CD4-positive, alpha-beta T cell treated with Interleukin-4 for 1 hour (primary cell): Measurements from ENCODE around the gene STX11.

Experiments used
- DNase-seq, 2 donors: peaks; one replicate each; pipeline ENCODE4 v3.0.0-alpha.2; 2020 to 2022

Gene STX11

DNA sequence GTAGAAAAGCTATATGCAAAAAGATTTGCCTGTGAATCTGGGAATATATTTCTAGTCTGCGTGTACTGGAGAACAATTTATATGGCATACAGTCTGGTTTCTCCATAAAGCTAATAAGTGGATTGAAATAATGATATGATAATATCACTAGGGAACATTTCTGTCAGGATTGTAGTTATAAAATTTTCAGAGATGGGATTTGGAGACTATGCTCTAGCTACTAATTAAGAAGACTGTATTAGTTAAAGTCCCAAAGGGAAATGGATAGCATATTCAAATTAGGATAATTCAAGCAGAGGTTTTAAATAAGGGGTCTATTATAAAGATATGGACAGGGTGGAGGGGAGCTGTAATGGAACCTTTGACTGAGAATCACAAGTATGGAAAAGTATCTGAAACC is 7.2 kb upstream of the STX11 start:
- no peak for DNase-seq

DNA sequence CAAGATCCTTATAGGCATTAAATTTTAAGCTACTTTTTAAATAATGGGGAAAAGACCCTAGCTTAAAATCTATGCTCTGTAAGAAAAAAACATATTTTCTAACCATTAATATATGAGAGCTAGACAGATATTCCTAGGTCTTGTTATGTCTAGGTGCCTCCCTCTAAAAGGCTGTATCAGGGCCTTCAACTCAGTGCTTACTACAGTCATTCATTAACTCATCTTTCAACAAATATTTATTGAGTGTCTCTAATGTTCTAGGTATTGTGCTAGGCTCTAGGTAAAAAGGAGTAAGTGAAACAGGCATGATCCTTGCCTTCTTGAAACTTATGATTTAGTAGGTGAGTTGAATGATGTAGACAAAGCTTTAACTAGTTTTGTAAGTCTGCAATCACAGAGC is 6.4 kb upstream of the STX11 start:
- DNase-seq: no peak

DNA sequence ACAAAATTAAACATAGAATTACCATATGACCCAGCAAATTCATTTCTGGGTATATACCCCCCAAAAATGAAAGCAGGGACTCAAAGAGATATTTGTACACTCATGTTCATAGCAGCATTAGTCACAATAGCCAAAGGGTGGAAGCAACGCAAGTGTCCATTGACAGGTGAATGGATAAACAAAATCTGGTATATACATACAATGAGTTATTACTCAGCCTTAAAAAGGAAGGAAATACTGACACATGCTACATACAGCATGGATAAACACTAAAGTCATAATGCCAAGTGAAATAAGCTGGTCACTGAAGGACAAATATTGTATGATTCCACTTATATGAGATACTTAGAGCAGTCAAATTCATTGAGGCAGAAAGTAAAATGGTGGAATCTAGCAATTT is 5.3 kb upstream of the STX11 start:
- DNase-seq: no peak

DNA sequence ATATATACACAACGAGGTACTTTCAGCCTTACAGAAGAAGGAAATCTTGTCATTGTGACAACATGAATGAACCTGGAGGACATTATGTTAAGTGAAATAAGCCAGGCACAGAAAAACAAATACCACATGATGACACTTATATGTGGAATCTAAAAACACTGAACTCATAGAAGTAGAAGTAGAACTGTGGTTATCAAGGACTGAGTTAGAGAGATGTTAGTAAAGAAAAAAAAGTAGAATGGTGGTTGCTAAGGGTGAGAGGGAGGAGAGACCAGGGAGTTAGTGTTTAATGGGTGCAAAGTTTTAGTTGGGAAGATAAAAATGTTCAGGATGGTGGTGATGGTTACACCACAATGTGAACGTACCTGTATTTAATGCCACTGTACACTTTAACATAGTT is 4.8 kb upstream of the STX11 start:
- DNase-seq: no peak

DNA sequence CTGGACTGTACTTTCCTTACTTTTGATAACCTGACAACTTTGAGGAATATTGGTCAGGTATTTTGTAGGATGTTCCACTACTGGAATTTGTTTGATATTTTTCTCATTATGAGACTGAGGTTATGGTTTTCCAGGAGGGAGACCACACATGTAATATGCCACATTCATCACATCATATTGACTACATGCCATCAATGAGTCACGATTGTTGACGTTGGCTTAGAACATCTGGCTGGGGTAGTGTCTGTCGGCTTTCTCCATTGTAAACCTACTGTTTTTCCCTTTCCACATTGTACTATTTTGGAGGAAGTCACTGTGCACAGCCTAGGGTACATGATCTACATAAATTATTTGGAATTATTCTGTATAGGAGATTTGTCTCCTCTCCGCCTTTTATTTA is 1.4 kb upstream of the STX11 start:
- DNase-seq: no peak

DNA sequence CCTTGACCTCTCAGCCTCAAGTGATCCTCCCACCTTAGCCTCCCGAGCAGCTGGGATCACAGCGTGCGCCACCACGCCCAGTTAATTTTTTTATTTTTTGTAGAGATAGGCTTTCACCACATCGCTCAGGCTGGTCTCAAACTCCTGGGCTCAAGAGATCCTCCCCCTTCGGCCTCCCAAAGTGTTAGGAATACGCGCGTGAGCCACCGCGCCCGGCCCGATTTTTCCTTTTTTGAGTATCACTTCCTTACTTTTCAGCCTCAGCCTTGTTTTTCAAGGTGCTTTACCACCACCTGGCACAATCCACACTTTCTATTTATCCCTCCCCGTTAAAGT is 791 bp upstream of the STX11 start:
- no peak for DNase-seq

DNA sequence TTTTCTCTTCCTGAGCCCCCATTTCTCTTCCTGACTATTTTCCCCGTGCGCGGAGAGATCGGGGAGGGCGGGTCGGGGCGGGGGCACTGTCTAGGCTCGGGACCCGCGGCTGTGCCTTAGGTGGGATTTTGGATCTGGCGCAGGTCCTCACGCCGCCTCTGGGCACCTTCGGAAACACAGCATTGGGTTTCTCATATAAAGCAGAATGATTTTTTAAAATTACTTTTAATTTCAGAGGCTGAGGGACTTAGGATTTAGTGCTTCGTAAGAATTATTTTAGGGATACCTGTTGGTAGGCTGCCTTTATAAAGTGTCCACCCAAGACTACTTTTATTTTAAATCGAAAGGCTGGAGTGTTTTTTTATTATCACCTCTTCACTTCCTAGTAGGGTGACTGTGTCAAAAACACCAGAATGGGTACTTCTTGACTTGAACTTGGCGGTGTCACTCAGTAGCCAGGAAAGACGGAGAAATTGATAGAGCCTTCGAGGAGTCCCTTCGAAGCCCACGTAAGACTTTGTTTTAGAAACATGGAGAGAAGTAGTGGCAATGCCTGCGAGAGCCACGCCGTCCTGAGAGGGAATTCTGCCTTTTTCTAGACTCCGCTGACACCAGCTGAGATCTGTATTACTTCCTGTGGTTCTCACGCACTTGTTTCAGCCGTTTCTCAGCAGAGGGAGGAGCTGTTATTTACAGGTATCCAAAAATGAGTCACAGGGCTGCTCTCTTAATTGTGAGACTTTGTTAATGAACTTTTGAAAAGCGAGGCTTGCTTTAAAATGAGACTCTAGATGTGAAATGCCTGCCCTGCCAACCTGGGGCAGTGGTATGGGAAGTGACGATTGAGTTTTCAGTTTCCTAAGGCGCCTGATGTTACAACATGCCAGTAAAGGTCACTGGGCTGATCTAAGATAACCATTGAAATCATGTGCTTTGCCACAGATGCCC is 667 bp downstream of the STX11 start:
- peak; percentile 67 to 84 for DNase-seq

DNA sequence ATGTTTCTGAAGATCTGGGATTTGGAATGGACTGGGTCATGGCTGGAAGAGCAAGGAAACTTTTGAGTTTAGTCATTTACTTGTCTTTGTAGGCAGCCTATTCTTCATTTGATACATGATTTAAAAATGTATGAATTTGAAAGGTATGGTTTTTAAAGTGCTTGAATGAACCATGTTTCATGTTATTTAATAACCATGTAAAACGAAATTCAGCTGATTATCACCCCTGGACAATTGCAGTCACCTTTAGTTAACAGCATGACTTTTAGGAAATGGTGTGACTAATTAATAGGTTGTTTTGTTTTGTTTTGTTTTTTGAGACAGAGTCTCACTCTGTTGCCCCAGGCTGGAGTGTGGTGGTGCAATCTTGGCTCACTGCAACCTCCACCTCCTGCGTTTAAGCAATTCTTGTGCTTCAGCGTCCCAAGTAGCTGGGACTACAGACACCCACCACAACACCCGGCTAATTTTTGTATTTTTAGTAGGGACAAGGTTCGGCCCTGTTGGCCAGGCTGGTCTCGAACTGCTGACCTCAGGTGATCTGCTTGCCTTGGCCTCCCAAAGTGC is 2.1 kb downstream of the STX11 start:
- peak in 1 of 2 donors; percentile 48 for DNase-seq

DNA sequence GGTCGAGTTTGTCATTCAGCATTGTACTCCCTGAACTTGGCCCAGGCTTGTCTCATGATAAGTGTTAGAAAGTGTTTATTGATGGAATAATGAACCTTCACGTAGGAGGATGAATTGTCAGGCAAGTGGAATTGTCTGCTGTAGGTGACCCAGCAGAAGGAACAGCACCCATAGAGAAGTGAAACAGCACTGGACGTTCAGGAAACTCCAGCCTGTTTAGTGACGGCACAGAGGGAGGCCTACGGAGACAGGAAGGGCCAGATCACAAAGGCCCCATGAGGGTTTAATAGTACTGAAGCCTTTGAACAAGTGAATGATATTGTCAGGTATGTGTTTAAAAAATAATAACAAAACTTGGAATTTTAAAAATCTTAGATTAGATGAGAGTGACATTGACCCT is 2.9 kb downstream of the STX11 start:
- peak in 1 of 2 donors; percentile 51 for DNase-seq

DNA sequence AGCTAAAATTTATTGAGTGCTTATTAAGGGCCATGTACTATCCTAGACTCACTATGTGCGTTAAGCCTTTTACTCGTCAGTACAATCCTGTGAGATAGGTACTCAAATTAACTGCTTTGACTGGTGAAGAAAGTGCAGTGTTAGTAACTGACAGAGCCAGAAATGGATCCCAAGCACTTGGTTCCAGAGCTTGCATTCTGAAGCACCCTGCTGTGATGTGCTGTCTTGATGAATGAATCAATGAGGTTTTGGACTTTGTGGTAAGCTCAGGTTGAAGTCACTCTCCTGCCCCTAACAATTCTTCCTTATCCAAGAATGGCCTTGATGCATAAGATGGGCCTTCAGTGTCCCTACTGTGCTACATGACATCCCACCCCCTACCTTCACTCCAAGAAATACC is 3.7 kb downstream of the STX11 start:
- DNase-seq: no peak

DNA sequence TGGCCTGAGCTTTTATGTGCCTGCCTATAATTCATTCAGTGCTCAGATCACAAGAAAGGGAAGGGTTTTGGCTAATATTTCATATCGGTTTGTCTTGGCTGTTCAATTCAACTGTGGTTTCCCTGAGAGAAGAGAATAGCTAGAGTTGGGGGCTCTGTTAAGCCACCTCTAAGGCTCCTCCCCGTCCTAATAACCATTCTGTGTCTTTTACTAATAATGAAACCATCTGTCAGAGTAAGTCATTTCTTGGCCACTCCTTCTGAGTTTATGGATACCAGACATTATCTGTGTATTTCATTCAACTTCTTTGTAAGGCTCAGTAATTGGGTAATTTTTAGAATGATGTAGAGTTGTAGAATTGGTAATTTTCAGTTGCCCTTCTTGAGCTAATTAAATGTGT is 5.2 kb downstream of the STX11 start:
- DNase-seq: no peak

DNA sequence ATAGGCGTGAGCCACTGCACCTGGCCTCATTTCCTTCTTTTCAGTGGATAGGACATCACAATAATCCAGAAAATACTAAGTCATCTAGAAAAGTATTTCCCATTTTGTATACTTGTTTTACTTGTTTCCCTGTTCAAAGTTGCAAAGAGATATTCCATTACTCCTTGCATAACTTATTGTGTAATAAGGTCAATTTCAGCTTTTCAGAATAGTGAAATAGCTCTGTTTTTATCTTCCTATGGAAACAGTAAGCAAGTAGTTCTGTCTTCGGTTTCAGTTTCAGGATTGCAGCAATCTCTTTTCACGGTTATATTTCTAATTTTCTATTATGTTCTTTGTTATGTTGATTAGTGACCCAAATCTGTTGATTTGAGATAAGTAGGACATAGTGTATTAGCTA is 6.0 kb downstream of the STX11 start:
- peak in 1 of 2 donors; percentile 33 for DNase-seq

DNA sequence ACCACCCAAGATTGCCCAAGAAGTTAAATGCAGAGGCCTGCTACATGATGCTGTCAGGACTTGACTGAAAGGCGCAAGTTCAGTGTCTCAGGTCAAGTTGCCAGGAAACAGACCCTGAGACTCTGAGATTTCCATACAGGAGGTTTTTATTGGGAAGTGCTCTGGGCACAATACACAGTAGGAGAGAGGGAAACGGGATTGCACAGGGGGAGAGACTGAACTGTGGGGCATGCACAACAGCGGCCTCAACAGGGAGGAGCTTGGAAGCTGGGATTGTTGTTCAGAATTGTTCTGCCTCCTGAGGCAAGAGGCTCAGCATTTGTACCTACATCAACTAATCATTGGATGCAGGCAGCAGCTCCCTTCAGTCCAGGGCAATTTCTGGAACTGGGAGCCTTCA is 6.7 kb downstream of the STX11 start:
- no peak for DNase-seq

DNA sequence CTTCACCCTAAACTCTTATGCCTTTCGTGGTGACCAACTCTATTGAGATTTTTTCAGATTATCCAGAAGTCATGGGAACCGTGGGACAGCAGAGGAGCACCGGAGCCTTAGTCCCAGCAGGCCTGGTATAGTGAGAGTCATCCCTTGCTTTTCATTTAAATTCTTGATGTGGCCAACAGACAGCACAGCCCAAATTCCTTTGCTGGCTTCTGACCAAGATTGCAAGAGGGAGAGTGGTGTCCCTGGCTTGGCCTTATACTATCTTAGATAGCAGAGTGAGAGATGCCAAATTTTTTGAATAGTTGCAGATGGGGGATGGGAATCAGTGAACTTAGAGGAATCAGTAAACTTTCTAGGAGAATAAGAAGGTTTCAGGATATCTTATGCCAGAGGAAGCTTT is 7.8 kb downstream of the STX11 start:
- DNase-seq: no peak

DNA sequence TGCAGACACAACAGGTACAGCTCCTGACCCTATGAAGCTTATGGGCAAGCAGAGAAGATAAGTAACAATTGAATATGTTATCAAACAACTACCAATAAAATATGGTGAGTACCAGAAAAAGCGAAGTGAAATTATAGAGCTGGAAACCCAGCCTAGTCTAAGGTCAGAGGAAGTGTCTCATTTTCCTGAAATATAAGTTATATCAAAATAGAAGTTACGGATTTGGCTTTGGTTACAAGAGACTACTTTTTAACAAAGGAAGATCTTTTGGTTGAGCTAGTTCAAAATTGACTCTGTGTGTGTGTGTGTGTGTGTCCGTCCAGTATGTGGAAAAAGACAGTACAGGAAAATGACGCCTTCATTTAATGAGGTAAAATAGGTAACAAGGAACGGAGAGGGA is 8.9 kb downstream of the STX11 start:
- DNase-seq: no peak

DNA sequence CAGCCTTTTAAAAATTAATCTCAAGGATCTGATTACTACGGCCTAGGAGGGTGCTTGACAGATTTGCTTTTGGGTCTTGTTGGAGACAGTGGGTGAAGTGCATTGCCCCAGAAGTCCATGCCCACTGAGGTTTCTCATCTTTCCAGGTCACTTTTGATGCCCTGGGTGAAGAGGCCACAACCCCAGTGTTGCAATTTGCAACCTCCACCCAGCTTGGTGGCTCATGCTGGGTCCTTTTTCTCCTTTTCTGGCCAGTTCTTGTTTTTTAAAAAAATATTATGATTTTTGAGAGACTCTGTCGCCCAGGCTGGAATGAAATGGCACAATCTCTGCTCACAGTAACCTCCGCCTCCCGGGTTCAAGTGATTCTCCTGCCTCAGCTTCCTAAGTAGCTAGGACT is 9.4 kb downstream of the STX11 start:
- peak in 1 of 2 donors; percentile 24 for DNase-seq

DNA sequence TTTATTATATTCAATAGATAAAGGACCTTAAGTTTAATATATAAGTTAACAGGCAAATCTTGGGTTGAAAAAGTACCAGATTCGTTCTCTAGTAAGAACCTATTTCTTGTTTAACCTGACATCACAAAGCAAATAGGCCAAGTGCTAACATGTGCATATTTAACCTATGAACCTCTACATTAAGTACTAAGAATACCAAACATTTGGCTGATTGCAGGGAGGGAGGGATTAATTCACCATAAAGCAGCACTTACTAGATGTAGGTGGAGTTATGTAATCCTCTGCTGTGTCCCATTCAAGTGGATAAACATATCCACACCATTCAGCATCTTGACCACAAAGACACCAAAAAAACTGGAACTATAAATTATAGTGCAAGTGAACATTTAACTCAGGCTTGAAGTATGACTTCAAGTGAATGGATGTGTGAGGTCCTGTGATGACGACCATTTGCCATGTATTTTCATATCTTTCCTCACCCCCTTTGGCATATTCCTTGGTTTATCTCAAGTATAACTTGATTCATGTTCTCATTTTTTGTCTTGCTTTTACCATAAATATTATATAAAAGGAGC is 10.2 kb downstream of the STX11 start:
- no peak for DNase-seq

DNA sequence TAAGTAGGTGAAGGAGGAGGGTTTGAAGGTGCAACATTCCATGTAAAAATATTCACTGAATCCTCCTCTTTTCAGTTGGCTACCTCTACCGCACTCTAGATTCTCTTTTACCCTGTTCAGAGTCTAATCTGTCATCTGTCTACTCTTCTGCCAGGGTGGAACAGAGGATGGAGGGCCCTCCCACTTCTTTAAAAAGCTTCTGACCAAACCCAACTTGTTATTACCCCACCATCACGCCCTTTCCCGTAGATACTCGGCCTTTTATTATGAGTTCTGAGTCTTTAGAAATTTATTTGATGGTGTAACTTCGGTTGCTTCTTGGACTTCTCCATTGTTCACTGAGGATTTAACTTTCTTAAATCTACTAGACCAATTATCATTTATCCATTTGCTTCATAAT is 11.7 kb downstream of the STX11 start:
- no peak for DNase-seq

DNA sequence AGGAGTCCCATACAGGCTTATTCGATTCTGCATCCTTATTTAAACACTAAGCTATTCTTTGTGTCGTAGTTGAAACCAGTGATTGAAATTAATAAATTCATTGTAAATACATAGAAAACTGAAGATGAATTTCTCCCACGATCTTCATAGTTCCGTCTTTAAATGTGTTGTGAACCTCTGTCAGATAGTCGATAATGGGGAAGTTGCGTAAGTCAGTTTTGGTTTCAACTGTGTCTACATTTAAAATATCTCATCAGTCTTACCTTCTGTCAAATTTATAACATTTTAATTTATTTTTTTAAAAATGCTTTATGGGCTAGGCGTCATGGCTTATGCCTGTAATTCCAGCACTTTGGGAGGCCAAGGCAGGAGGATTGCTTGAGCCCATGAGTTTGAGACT is 12.7 kb downstream of the STX11 start:
- no peak for DNase-seq

DNA sequence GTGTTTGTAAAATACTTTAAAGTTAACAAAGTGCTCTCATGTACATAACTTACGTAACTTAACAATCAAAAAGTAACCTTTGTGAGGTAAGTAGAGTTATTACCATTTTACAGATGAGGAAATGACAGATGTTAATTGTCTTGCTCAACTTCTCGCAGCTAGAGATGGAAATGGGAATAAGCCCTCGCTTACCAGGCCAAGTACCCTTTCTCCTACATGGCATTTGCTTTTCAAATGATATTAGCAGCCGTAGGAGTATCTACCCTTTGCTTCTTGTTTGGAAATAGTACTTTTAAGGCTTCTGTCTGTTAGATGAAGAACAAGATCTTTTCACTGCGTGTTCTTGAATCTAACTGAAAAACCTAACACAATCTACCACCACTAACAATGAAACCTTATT is 15.5 kb downstream of the STX11 start:
- DNase-seq: no peak

DNA sequence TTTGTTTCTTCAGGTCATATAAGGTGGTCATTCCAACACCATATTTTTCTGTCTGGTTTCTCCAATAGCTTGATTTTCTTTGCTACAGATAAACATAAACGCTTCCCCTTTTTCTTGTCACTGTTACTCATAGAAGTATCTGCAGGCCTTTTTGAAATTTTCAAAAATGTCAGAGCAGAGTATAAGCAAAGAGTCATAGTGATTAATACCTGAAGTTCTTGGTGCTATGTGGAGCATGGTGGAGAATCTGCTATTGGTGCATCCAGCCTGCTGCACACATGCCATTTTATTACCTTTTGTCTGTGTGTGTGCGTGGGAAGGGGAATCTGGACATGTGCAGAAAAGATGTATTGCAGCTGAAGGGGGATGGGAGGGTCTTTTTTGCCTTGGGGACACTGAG is 19.7 kb downstream of the STX11 start:
- DNase-seq: no peak

DNA sequence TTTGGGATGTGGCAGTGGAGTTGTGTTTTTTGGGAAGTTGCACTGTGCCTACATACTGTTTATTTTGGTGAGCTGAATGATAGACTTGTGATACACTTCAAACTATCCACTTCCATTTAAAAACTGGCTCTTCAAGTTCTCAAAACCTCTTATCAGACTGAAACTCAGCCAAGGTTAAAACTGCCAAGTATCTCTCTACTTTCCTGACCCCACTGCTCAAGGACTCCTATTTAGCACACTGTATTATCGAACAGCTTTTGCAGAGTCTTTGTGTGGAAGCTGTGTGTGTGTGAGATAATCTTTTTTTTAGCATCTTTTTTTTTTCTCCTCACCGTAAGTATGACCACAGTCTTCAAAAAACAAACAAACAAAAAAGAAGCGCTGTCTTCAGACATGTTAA is 21.1 kb downstream of the STX11 start:
- no peak for DNase-seq

DNA sequence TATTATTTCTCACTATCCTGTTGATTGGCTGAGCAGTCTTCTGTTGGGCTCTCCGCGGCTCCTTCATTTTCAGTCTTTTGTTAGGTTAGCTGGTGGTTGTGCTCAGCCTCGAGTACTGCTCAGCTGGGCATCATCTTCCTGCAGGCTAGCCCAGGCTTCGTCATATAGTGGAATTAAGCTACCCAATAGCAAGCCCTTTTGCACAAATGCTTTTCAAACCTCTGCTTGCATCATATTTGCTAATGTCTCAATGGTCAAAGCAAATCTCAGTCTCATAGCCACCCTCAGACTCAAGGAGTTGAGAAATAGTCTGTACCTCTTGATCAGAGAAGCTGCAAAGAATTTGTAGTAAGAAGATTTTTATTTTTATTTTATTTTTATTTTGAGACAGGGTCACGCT is 23.7 kb downstream of the STX11 start:
- DNase-seq: no peak

DNA sequence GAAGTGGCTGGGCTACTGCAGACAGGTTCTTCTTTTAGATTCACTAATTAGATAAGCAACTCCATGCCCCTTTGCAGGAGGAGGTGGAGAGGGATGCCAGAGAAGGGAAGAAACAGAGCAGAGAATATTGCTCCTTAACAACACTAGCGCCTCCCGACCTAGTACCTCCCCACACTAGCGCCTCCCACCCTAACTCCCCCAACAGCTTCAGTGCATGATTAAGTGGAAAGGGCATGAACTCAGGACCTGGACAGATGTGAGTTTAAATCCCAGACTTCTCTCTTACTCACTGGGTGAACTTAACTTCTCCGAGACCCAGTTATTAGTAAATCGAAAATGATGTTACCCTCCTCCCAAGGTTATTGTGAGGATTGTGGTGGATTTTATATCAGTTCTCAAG is 25.7 kb downstream of the STX11 start:
- DNase-seq: no peak

DNA sequence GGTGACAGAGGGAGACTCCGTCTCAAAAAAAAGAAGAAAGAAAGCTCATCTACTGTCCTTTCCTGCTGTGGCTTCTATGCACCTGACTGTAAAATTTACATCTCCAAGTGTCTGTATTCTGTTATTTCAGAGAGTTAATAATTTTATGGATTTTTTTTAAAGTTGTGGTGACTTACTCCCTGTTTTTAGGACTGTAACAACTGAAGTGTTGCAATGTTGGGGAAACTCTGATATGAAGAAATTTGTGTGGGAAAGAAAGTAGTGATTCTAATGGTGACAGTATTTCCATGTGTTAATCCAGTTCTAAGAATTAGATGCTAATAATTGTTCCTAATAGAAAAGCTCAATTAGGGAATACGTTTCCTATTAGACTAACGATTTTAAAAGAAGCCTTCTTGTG is 27.4 kb downstream of the STX11 start:
- DNase-seq: no peak
